Activated naive CD4-positive, alpha-beta T cell treated with anti-CD3 and anti-CD28 coated beads, Interleukin-2, amount 50 U/mL, for 72 hours (primary cell): ENCODE results near the gene ZNF598. TPM values are rescaled to one million over a fixed set of nuclear protein-coding genes. Genes with fewer than 3 reads are reported as not detected.
"Not testable (repeated sequence)": the region's sequence is repeated elsewhere in the genome, so short reads cannot be mapped to it uniquely, and the experiment has no call there.

Experiments
- ATAC-seq, 2 donors: fragments of 150-1000 bp; cut with Tn5 transposase; 2 replicates each; pipeline ENCODE4 v1.10.0; 2021; ENCODE audit warnings: mild to moderate bottlenecking in 2 of 2, moderate library complexity in 2 of 2
- DNase-seq, 2 donors: peaks; one replicate each; pipeline ENCODE4 v3.0.0; 2021 to 2022; ENCODE audit warnings: low spot score in 2 of 2
- H3K27ac Mint-ChIP-seq, 2 donors: one replicate each; pipeline ENCODE4 v1.8.0; 2022; ENCODE audit warnings: mild to moderate bottlenecking in 2 of 2, mixed read lengths in 2 of 2
- H3K36me3 Mint-ChIP-seq, 2 donors: one replicate each; pipeline ENCODE4 v1.8.0; 2022; ENCODE audit warnings: mixed read lengths in 2 of 2
- H3K9me3 Mint-ChIP-seq, 2 donors: one replicate each; pipeline ENCODE4 v1.8.0; 2022; ENCODE audit warnings: mixed read lengths in 2 of 2
- total RNA-seq, 2 donors: library from RNA; stranded (reverse); gene quantifications; one replicate each; pipeline ENCODE4 v1.2.3, GENCODE V29; 2022

Gene ZNF598
- total RNA-seq, 2 donors from 2014 or later = 72.2 to 87.9 TPM

DNA sequence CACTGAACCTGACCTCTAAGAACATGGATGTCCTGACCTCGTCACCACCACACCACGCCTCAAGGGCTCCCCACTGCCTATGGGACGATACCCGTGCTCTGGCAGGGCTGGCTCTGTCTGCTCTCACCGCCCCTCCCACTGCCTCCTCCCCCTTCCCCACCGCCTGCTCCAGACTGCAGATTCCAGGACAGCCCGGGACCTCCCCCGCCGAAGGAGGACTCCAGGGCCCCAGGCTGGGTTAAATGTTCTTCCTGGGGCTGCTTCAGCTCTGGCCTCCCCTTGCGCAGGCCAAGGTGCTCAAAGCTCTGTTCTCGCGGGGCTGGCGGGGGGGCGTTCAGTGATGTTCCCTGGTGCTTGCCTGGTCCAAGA lies 13.1 kb upstream of the ZNF598 start:
- DNase-seq = no peak
- peak overlapping the region in 1 of 2 donors; percentile 71 for H3K27ac Mint-ChIP-seq
- H3K9me3 Mint-ChIP-seq = no peaks in the 10 kb centered on the region
- ATAC-seq = peak; percentile 25 to 66
- no peaks in the 10 kb centered on the region for H3K36me3 Mint-ChIP-seq

DNA sequence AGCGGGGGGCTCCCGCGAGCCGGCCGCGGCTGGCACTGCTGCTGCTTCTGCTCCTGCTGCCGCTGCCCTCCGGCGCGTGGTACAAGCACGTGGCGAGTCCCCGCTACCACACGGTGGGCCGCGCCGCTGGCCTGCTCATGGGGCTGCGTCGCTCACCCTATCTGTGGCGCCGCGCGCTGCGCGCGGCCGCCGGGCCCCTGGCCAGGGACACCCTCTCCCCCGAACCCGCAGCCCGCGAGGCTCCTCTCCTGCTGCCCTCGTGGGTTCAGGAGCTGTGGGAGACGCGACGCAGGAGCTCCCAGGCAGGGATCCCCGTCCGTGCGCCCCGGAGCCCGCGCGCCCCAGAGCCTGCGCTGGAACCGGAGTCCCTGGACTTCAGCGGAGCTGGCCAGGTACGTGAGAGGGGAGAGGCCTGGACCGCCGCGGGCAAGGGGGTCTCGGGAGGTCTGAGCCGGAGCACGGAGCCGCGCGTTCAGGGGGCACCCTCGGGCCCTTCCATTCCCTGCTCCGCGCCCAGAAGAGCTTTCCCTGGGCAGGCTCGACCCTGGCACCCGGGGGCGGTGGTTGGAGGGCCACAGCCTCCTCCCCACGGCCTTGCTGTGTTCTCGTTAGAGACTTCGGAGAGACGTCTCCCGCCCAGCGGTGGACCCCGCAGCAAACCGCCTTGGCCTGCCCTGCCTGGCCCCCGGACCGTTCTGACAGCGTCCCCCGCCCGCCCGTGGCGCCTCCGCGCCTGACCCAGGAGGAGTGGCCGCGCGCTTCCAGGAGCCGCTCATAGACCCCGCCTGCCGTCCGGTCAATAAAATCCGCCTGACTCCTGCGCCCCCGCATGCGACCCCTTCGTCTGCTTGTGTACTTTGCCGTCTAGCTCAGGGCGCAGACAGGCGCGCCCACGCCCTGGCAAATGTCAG lies 10.6 kb upstream of the ZNF598 start:
- no peaks in the 10 kb centered on the region for H3K9me3 Mint-ChIP-seq
- no peaks in the 10 kb centered on the region for H3K36me3 Mint-ChIP-seq
- no peak for ATAC-seq

DNA sequence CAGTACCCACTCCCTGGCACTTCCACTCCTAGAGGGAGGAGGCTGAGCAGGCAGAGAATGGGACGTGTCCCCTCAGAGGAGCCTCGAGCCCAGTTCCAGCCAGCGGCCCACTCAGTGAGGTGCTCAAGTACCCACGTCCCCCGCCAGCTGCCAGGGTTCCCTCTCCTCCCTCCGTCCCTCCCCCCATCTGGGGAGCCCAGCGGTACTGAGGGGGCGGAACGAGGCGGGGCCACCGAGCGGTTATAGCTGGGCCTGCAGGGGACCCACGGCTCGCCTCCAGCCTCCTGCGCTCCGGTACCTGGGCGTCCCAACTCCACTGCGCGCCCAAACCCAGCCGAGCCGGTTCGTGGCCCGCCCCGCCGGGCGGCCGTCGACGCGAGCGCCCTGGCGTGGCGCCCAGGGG lies 9.9 kb upstream of the ZNF598 start, which contains the start of gene NPW:
NPW (plus strand) TSS at position 268 of the 403 bp plus-strand sequence.
- ATAC-seq (no peak), DNase-seq (peak in 1 of 2 donors; percentile 38)
- Mint-ChIP-seq H3K9me3 (no peaks in the 10 kb centered on the region), H3K36me3 (no peaks in the 10 kb centered on the region), H3K27ac (no peak within 1 kb of the TSS)

More for the DNA sequence above, 10.6 kb upstream of the ZNF598 start:
- no peak overlapping the region for H3K27ac Mint-ChIP-seq
- no peak for DNase-seq

DNA sequence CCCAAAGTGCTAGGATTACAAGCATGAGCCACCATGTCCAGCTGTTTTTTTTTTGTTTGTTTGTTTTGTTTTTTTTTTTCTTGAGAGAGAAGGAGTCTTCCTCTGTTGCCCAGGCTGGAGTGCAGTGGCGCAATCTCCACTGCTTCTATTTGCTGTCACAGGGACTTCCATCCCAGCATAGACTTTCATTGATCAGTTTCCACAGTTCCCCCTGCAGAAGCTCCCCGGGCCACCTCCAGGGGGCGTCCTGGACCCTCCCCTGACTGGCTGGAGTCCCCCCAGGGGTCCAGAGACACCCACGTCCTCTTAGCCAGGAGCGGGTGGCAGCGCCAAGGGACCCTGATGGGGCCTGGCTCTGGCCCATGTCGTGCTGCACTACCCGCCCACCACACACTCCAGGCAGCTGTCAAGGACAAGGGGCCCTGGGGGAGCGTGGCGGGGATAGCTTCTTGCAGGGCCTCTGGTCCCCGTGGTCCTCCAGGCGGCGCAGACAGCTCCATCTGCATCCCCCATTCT lies 6.8 kb upstream of the ZNF598 start:
- ATAC-seq (peak in 1 of 2 donors; percentile 49), DNase-seq (peak in 1 of 2 donors; percentile 52)
- Mint-ChIP-seq H3K27ac (no peak overlapping the region), H3K36me3 (no peaks in the 10 kb centered on the region), H3K9me3 (no peaks in the 10 kb centered on the region)

DNA sequence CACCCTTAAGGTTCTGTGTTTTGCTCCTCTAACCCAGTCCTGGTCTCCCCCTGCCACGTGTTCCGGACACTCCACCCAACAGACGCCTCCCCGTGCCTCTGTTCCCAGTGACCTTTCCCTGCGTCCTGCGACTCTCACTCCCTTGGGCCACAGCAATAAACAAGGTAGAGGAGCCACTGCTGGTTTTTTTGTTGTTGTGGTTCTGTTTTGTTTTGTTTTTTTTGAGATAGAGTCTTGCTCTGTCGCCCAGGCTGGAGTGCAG lies 6.3 kb upstream of the ZNF598 start:
- H3K36me3 Mint-ChIP-seq = no peaks in the 10 kb centered on the region
- no peak for DNase-seq
- H3K9me3 Mint-ChIP-seq = no peaks in the 10 kb centered on the region
- no peak for ATAC-seq
- H3K27ac Mint-ChIP-seq = no peak overlapping the region

DNA sequence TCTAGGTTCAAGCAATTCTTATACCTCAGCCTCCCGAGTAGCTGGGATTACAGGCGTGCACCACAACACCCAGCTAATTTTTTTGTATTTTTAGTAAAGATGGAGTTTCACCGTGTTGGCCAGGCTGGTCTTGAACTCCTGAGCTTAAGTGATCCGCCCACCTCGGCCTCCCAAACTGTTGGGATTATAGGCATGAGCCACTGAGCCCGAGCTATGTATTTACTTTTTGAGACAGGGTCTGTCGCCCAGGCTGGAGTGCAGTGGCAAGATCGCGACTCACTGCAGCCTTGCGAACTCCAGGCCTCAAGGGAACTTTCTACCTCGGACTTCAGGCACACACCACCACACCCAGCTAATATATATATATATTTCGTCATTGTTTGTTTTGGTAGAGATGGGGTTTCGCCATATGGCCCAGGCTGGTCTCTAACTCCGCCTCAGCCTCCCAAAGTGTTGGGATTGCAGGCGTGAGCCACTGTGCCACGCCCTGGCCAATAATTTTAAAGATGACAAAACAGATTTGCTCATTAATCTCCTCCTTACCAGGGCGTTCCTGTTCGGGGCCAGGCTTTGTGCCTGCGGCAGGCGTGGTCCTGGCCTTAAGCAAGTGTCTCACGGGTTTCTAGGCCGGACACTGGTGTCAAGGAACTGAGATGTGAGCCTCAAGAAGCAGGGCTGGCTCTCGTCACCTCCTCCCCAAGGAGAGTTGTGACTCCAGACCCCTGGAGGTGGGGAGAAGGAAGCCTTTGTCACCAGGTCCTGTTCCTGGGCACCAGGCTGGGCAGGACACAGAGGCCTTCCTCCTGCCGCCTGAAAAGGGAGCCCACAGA lies 5.7 kb upstream of the ZNF598 start:
- DNase-seq = no peak
- no peak for ATAC-seq
- Mint-ChIP-seq H3K36me3 (peaks cover 1% of the 10 kb centered on the region in 2 donors), H3K27ac (no peak overlapping the region), H3K9me3 (no peaks in the 10 kb centered on the region)

DNA sequence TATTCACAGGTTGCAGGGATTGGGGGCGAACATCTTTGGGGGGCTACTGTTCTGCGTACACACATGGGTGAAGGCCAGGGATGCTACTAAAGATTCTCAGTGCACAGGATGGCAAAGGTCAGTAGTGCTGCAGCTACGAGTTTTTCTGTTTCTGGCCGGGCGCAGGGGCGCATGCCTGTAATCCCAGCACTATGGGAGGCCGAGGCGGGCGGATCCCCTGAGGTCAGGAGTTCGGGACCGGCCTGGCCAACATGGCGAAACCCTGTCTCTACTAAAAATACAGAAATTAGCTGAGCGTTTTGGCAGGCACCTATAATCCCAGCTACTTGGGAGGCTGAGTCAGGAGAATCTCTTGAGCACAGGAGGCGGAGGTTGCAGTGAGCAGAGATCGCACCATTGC lies 3.9 kb upstream of the ZNF598 start:
- H3K36me3 Mint-ChIP-seq = peaks cover 11 to 12% of the 10 kb centered on the region in 2 donors
- H3K27ac Mint-ChIP-seq = no peak overlapping the region

DNA sequence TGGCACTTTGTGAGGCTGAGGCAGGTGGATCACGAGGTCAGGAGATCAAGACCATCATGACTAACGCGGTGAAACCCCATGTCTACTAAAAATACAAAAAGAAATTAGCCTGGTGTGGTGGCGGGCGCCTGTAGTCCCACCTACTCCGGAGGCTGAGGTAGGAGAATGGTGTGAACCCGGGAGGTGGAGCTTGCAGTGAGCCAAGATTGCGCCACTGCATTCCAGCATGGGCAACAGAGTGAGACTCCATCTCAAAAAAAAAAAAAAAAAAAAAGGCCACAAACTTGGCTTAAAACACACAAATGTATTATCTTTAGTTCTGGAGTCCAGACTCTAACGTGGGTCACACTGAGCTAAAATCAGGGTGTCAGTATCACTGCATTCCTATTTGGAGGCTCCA lies 2.1 kb upstream of the ZNF598 start:
- H3K9me3 Mint-ChIP-seq, ATAC-seq, DNase-seq, H3K27ac Mint-ChIP-seq: not testable (repeated sequence)
- H3K36me3 Mint-ChIP-seq = peaks cover 22 to 24% of the 10 kb centered on the region in 2 donors

More for the DNA sequence above, 3.9 kb upstream of the ZNF598 start:
- DNase-seq (no peak), ATAC-seq (no peak)
- H3K9me3 Mint-ChIP-seq = no peaks in the 10 kb centered on the region

DNA sequence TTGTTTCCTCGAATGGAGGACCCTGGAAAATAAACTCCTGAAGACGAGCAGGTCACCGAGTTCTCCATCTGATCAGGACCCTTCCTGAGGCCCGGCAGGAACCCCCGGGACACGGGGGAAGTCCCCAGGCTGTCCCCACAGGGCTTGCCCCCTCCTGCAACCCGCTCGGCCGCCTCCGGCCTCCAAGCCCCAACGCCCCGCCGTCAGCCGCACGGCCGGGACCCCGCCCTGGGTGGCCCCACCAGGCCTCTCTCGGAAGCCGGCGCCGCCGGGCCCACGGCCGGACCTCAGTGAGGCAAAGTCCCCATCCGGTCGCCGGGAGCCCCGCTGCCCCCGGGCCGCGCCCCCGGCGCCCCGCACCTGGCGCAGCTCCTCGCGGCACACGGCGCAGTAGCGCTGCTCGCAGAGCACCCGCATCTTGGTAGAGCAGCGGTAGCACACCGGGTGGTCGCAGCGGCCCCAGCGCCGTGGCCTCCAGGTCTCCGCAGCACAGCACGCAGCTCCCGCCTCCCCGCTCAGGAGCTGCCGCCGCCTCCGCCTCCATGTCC lies 383 bp downstream of the ZNF598 start:
- Mint-ChIP-seq H3K27ac (peak overlapping the region; percentile 90 to 97), H3K36me3 (peaks cover 22 to 24% of the 10 kb centered on the region in 2 donors), H3K9me3 (no peaks in the 10 kb centered on the region)
- ATAC-seq (peak; percentile 13 to 48), DNase-seq (no peak)

DNA sequence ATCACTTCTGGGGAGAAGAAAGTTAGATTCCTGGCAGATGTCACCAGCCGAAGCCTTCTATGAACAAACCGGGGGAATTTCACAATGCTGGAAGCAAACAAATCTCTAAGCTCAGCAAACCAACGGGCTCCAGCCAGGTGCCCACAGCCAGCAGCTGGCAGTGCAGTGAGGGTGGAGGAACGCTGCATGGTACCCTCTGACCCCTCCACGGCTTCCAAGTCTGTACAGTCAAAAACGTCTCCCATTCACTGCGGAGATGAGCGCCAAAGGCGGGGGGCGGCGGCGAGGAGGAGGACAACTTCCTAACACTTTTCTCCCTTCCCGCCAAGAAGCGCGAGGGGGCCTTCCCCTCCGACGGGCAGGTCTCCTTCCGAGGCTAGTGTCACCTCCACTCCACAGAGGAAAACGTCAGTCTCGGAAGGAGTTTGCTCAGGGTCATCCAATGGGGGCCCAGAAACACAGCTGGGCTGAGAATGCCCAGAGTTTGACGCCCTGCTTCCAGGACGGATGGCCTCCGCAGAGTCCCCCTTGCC lies 924 bp downstream of the ZNF598 start:
- ATAC-seq (peak in 1 of 2 donors; percentile 47), DNase-seq (no peak)
- H3K36me3 Mint-ChIP-seq = peaks cover 22 to 24% of the 10 kb centered on the region in 2 donors
- no peaks in the 10 kb centered on the region for H3K9me3 Mint-ChIP-seq
- H3K27ac Mint-ChIP-seq = peak overlapping the region; percentile 90 to 97

DNA sequence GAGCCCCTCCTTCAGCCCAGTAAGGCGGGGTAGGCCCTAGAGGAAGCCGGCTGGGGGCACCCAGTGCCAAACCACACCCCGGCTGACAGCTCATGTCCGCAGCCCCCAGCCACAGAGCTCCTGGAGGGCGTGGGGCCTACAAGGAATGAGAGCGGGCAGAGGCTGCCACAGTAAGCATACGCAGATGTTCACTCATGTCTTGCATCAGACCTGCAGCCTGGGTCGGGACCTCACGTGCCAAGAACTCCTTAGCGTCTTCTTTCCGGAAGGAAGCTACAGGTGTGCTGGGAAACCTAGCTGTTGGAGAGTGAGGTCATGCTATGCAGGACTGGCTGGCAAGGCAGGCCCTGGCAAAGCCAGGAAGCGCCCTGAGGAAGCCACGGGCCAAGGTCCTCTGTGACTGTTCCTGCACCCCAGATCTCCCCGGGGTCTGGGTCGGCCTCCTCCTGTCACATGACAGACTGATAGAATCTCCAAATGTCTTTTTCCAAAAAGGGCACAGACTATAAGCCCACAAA lies 1.6 kb downstream of the ZNF598 start:
- no peak for DNase-seq
- Mint-ChIP-seq H3K36me3 (peaks cover 22 to 24% of the 10 kb centered on the region in 2 donors), H3K9me3 (no peaks in the 10 kb centered on the region), H3K27ac (peak overlapping the region; percentile 90 to 97)
- peak in 1 of 2 donors; percentile 13 for ATAC-seq

DNA sequence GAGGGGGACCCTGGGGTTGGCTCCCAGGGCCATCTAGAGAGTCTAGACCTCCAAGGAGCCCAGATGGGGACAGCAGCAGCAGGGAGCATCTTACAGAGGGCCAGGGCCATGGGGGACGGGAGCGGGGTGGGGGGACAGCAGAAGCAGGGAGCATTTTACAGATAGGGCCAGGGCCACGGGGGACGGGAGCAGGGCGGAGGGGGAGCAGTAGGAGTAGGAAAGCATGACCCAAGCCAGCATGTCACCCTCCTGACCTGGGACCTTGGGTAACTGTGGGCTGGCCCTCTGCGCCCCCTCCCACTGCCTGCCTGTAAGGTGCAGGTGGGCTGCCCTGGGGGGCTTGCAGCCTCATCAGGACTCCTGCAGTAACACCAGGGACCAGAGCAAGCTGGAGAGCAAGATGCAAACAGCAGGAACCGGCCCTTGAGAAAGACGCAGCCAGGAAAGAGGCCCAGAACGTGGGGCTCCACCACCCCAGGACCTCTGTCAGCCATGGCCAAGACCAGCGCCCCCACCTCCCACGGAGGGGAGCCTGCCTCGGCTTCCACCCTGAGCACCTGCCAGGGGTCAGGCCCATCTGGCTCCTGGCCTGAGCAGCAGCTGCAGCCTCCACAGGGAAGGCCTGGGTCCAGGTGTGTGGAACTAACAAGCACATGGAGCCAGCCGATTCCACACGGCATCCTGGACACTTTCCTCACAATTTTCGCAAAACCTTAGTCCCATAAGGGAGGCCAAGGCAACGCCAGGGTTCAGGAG lies 2.4 kb downstream of the ZNF598 start:
- peak overlapping the region; percentile 89 to 90 for H3K27ac Mint-ChIP-seq
- peaks cover 22 to 24% of the 10 kb centered on the region in 2 donors for H3K36me3 Mint-ChIP-seq
- ATAC-seq = no peak
- no peaks in the 10 kb centered on the region for H3K9me3 Mint-ChIP-seq
- DNase-seq = no peak

DNA sequence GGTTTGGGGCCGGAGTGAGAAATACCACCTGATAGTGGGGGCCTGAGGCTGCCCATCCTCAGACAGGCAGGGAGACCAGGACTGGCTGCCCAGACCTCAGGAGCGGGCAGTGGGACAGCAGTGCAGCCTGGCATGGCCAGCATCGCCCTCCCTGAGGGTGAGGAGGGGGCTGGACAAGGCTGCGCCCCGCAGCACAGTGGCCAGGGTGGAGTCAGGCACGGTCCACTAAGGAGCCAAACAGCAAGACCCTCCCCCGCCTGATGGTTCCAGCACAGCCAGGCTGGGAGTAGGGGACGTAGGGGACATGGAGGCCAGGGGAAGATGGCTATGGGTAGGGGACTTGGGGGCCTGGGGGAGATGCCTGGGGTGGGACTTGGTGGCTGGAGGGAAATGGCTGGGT lies 3.3 kb downstream of the ZNF598 start:
- H3K27ac Mint-ChIP-seq = no peak overlapping the region
- H3K9me3 Mint-ChIP-seq = no peaks in the 10 kb centered on the region
- ATAC-seq = no peak
- H3K36me3 Mint-ChIP-seq = peaks cover 22 to 24% of the 10 kb centered on the region in 2 donors
- no peak for DNase-seq

DNA sequence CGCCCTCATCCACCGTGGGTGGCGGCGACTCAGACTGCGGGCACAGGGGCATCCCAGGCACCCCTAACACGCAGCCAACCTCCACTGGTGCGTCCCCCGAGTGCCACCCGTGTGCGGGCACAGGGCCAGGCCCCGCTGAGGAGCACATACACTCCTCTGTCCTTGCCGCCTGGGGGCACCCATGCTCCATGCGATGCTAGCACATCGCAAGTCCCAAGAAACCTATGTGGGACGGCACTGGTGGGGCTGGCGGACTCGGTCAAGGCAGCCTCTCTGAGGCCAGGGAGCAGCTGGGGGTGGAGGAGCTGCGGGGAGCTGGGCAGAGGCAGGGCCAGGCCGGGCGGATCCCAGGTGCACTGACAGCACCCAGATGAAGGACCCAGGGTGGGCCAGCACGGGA lies 4.0 kb downstream of the ZNF598 start:
- no peak for ATAC-seq
- Mint-ChIP-seq H3K9me3 (no peaks in the 10 kb centered on the region), H3K27ac (peak overlapping the region; percentile 29 to 56), H3K36me3 (peaks cover 22 to 24% of the 10 kb centered on the region in 2 donors)
- DNase-seq = no peak

DNA sequence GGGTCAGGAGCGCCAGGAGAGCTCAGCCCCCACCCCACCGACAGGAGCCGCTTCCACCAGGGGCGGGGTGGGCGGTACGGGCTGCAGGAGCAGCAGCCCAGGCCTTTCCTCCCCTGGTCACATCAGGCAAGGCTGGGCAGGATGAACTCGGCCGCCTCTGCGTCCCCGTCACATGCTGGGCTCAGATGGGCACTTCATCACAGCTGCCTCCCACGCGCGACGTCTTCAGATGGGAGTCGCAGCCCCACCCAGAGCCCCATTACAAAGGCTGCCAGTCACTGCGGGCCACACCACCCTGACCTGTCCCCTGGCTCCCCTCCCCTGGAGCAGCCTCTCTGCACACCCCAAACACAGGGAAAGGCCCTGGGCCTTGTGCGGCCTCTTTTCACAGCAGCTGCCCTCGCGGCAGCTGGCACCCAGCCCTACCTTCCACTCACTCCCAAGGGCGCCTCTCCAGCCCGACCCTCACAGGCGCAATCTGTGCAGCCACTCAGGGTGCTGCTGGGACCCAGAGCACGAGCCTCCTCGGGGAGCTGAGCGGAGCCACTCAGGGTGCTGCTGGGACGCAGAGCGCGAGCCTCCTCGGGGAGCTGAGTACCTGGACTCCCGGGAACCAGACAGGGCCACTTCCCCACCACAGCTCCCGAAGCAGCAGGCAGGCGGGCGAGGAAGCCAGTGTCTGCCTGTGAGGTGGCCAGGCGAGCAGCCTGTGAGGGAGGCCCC lies 4.7 kb downstream of the ZNF598 start:
- DNase-seq = no peak
- H3K36me3 Mint-ChIP-seq = peaks cover 17 to 19% of the 10 kb centered on the region in 2 donors
- no peaks in the 10 kb centered on the region for H3K9me3 Mint-ChIP-seq
- no peak for ATAC-seq
- peak overlapping the region in 1 of 2 donors; percentile 56 for H3K27ac Mint-ChIP-seq
